Neural cell (in vitro differentiated cells): ENCODE results near the gene IMPACT. TPM values are rescaled to one million over a fixed set of nuclear protein-coding genes. Genes with fewer than 3 reads are reported as not detected.

Source experiments
- H2AFZ ChIP-seq: fragments of 200-600, 300-800 bp; sonication (generic), shearing (Covaris generic); 2 replicates; pipeline ENCODE4 v1.6.0; 2014; ENCODE audit warnings: low read depth, mild to moderate bottlenecking, antibody characterized with exemption, low read length, moderate library complexity
- H3F3A ChIP-seq: fragments of 200-600 bp; shearing (Covaris generic); 2 replicates; pipeline ENCODE4 v1.6.1; 2016; ENCODE audit warnings: mild to moderate bottlenecking, moderate library complexity, mixed read lengths, antibody characterized with exemption, low read length; ENCODE audit not compliant: insufficient read depth, poor library complexity, severe bottlenecking
- H3K27ac ChIP-seq: fragments of 200-600, 300-800 bp; sonication (generic), shearing (Covaris generic); 2 replicates; pipeline ENCODE4 v1.5.1; 2014; ENCODE audit warnings: mild to moderate bottlenecking, low read length, moderate library complexity
- H3K27me3 ChIP-seq: fragments of 300-800, 200-600 bp; sonication (generic), shearing (Covaris generic); 2 replicates; pipeline ENCODE4 v1.6.0; 2014; ENCODE audit warnings: mild to moderate bottlenecking, low read depth, low read length, moderate library complexity; ENCODE audit not compliant: insufficient read depth
- H3K36me3 ChIP-seq: fragments of 300-800, 200-600 bp; sonication (generic), shearing (Covaris generic); 2 replicates; pipeline ENCODE4 v1.5.1; 2014; ENCODE audit warnings: mild to moderate bottlenecking, antibody characterized with exemption, low read length, moderate library complexity; ENCODE audit not compliant: insufficient read depth
- H3K4me2 ChIP-seq: fragments of 300-800, 200-600 bp; sonication (generic), shearing (Covaris generic); 2 replicates; pipeline ENCODE4 v1.6.0; 2014; ENCODE audit warnings: mild to moderate bottlenecking, low read length
- H3K4me3 ChIP-seq: fragments of 300-800, 200-600 bp; sonication (generic), shearing (Covaris generic); 2 replicates; pipeline ENCODE4 v1.5.1; 2014; ENCODE audit warnings: mild to moderate bottlenecking, low read length, moderate library complexity
- H3K79me2 ChIP-seq: fragments of 200-600 bp; shearing (Covaris generic); replicated peaks from 2 replicates; pipeline ENCODE4 v1.6.0; 2014; ENCODE audit warnings: mild to moderate bottlenecking, low read length, moderate library complexity; ENCODE audit not compliant: insufficient read depth
- H3K9ac ChIP-seq: fragments of 300-800, 200-600 bp; sonication (generic), shearing (Covaris generic); 2 replicates; pipeline ENCODE4 v1.6.1; 2016; ENCODE audit warnings: mild to moderate bottlenecking, low read length, mixed read lengths
- H3K9me2 ChIP-seq: fragments of 200-600 bp; shearing (Covaris generic); 2 replicates; pipeline ENCODE4 v1.6.1; 2016; ENCODE audit warnings: mild to moderate bottlenecking, low read length, mixed read lengths; ENCODE audit not compliant: insufficient read depth
- H3K9me3 ChIP-seq: fragments of 200-600, 300-800 bp; sonication (generic), shearing (Covaris generic); 2 replicates; pipeline ENCODE4 v1.6.1; 2016; ENCODE audit warnings: mild to moderate bottlenecking, mixed run types, low read length, moderate library complexity, mixed read lengths
- H4K20me1 ChIP-seq: fragments of 200-600 bp; shearing (Covaris generic); 2 replicates; pipeline ENCODE4 v1.6.1; 2016; ENCODE audit warnings: mild to moderate bottlenecking, mixed run types; ENCODE audit not compliant: insufficient read depth
- EP300 ChIP-seq: fragments of 450-650 bp; conservative IDR thresholded peaks from 2 replicates; pipeline ENCODE4 v1.6.1; 2014; ENCODE audit warnings: antibody characterized with exemption, mild to moderate bottlenecking, moderate library complexity; ENCODE audit not compliant: poor library complexity, severe bottlenecking
- EZH2 ChIP-seq: fragments of 200-600, 300-800 bp; shearing (Covaris generic), sonication (generic); IDR thresholded peaks from 2 replicates; pipeline ENCODE4 v1.6.1; 2014; ENCODE audit warnings: antibody characterized with exemption, low read length, borderline replicate concordance, mild to moderate bottlenecking; ENCODE audit not compliant: insufficient read depth, poor library complexity, severe bottlenecking
- MXI1 ChIP-seq: fragments of 450-650 bp; conservative IDR thresholded peaks from 2 replicates; pipeline ENCODE4 v1.6.1; 2014; ENCODE audit warnings: antibody characterized with exemption, mild to moderate bottlenecking; ENCODE audit not compliant: poor library complexity, severe bottlenecking
- POLR2AphosphoS5 ChIP-seq: IDR thresholded peaks from 2 replicates; pipeline ENCODE4 v1.6.1; 2012
- RAD21 ChIP-seq: fragments of 450-650 bp; conservative IDR thresholded peaks from 2 replicates; pipeline ENCODE4 v1.6.1; 2014; ENCODE audit warnings: antibody characterized with exemption, mild to moderate bottlenecking, moderate library complexity
- SMC3 ChIP-seq: fragments of 450-650 bp; conservative IDR thresholded peaks from 2 replicates; pipeline ENCODE4 v1.6.1; 2014; ENCODE audit warnings: antibody characterized with exemption, mild to moderate bottlenecking, moderate library complexity; ENCODE audit not compliant: poor library complexity
- TAF1 ChIP-seq: IDR thresholded peaks from 2 replicates; pipeline ENCODE4 v1.6.1; 2012; ENCODE audit warnings: low read depth
- polyA plus RNA-seq: library from polyadenylated mRNA; depleted of rRNA; stranded (reverse); fragments of >200 nt; gene quantifications from 2 replicates; pipeline ENCODE4 v1.2.3, GENCODE V29; 2014
- small RNA-seq, 3 experiments: library from RNA; depleted of rRNA; stranded (forward); fragments of <200 nt; gene quantifications; one replicate each; pipeline ENCODE3, GENCODE V24; 2012
- TF ChIP-seq, protein P1 (sequence below): fragments of 450-650 bp; IDR thresholded peaks from 2 replicates; pipeline ENCODE4 v1.5.1; 2014; ENCODE audit warnings: antibody characterized with exemption, mild to moderate bottlenecking, moderate library complexity; ENCODE audit not compliant: poor library complexity, severe bottlenecking
- TF ChIP-seq, protein P2 (sequence below): IDR thresholded peaks from 2 replicates; pipeline ENCODE4 v1.6.1; 2012; ENCODE audit warnings: borderline replicate concordance

IMPACT gene
- polyA plus RNA-seq, 1 donor from 2014 or later, result 31.1 TPM

DNA sequence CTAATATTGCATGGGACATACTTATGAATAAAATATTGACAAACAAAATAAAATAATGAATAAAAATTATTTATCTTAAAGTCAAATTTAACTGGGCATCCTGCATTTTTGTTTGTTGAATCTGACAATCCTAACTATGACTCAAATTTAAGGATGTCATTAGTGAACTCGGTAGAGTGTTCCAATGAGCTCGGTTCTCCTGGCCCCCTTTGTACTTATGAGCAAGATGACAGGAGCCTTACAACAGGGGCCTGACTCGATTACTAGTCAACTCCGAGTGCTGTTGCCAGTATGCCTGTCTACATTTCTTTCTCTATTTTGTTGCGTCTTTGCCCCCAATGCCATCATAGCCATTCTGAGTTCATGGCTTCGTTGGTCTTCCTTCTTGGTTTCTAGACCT is 74.3 kb downstream of the IMPACT start:
- H3K27ac ChIP-seq, result no peak overlapping the region
- H3K27me3 ChIP-seq, result no peaks in the 10 kb centered on the region
- no peaks in the 10 kb centered on the region for H4K20me1 ChIP-seq
- H3K4me3 ChIP-seq, result no peak overlapping the region
- no peak overlapping the region for H2AFZ ChIP-seq
- H3K9me2 ChIP-seq, result no peaks in the 10 kb centered on the region
- H3F3A ChIP-seq, result no peaks in the 10 kb centered on the region
- H3K79me2 ChIP-seq, result no peaks in the 10 kb centered on the region
- H3K9me3 ChIP-seq, result no peaks in the 10 kb centered on the region
- no peak overlapping the region for H3K9ac ChIP-seq
- TF ChIP-seq SMC3 (no peak), MXI1 (no peak), RAD21 (no peak), EP300 (no peak), TAF1 (no peak), EZH2 (no peak), POLR2AphosphoS5 (no peak)
- TF ChIP-seq, protein P1, sequence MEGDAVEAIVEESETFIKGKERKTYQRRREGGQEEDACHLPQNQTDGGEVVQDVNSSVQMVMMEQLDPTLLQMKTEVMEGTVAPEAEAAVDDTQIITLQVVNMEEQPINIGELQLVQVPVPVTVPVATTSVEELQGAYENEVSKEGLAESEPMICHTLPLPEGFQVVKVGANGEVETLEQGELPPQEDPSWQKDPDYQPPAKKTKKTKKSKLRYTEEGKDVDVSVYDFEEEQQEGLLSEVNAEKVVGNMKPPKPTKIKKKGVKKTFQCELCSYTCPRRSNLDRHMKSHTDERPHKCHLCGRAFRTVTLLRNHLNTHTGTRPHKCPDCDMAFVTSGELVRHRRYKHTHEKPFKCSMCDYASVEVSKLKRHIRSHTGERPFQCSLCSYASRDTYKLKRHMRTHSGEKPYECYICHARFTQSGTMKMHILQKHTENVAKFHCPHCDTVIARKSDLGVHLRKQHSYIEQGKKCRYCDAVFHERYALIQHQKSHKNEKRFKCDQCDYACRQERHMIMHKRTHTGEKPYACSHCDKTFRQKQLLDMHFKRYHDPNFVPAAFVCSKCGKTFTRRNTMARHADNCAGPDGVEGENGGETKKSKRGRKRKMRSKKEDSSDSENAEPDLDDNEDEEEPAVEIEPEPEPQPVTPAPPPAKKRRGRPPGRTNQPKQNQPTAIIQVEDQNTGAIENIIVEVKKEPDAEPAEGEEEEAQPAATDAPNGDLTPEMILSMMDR, result no peak
- TF ChIP-seq, protein P2, sequence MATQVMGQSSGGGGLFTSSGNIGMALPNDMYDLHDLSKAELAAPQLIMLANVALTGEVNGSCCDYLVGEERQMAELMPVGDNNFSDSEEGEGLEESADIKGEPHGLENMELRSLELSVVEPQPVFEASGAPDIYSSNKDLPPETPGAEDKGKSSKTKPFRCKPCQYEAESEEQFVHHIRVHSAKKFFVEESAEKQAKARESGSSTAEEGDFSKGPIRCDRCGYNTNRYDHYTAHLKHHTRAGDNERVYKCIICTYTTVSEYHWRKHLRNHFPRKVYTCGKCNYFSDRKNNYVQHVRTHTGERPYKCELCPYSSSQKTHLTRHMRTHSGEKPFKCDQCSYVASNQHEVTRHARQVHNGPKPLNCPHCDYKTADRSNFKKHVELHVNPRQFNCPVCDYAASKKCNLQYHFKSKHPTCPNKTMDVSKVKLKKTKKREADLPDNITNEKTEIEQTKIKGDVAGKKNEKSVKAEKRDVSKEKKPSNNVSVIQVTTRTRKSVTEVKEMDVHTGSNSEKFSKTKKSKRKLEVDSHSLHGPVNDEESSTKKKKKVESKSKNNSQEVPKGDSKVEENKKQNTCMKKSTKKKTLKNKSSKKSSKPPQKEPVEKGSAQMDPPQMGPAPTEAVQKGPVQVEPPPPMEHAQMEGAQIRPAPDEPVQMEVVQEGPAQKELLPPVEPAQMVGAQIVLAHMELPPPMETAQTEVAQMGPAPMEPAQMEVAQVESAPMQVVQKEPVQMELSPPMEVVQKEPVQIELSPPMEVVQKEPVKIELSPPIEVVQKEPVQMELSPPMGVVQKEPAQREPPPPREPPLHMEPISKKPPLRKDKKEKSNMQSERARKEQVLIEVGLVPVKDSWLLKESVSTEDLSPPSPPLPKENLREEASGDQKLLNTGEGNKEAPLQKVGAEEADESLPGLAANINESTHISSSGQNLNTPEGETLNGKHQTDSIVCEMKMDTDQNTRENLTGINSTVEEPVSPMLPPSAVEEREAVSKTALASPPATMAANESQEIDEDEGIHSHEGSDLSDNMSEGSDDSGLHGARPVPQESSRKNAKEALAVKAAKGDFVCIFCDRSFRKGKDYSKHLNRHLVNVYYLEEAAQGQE, result no peak
- H3K4me2 ChIP-seq, result no peak overlapping the region
- H3K36me3 ChIP-seq, result no peaks in the 10 kb centered on the region

DNA sequence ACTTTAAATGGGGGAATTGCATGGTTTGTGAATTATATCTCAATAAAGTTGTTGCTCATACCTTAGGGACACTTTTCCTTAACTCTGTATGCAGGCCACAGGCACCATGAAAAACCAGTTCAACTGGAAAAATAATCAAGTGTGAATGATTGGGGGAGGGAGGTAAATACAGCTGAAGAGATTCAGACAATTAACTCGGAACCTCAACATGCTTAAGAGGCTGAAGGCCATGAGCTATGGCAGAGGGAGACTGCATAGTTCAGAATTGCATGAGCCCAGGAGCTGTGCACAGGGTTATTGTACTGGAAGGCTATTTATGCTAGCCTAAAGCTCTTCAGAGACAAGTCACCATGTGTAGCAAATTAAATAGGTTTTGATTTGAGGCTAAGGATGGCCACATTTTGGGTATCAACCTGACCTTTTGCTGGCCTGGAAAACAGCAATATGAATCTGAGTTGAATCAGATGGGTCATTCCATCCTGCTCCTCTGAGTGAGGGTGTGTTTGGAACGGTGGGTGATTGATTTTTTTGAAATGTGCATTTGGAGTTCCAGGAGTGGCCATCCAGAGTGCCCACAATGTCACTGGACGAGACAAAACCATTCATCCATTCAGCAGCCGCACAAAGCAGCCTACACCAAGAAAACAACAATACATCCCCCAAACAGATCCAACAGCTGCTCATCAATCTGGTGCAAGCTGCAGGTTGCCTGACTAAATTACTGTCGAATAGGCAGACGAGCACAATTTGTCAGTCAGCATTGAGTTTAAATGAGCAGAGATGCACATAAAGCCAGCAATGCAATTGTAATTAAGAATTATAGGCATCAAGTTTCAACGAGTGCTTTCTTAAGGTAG is 76.4 kb downstream of the IMPACT start:
- no peak overlapping the region for H3K27ac ChIP-seq
- H2AFZ ChIP-seq, result peak overlapping the region; percentile 24
- no peak overlapping the region for H3K4me2 ChIP-seq

More for the DNA sequence above, 76.4 kb downstream of the IMPACT start:
- H3K36me3 ChIP-seq, result no peaks in the 10 kb centered on the region
- no peak overlapping the region for H3K4me3 ChIP-seq
- no peaks in the 10 kb centered on the region for H3K27me3 ChIP-seq
- no peaks in the 10 kb centered on the region for H4K20me1 ChIP-seq
- TF ChIP-seq EP300 (peak; percentile 58), SMC3 (no peak)
- H3F3A ChIP-seq, result no peaks in the 10 kb centered on the region
- no peaks in the 10 kb centered on the region for H3K9me3 ChIP-seq
- H3K79me2 ChIP-seq, result no peaks in the 10 kb centered on the region
- no peak overlapping the region for H3K9ac ChIP-seq
- no peaks in the 10 kb centered on the region for H3K9me2 ChIP-seq

Small RNA genes within 50 kb of the gene (small RNA-seq; reads per million reads assigned to genes)
- 0 to 1.2 (median 0) reads per million in 3 experiments for gene RF00019

Other genes with a start within 250 kb of the IMPACT start
- 19.2 and 24.9 TPM in 2 replicates for gene OSBPL1A, start 28.8 kb upstream of the IMPACT start, polyA plus RNA-seq
- 0.12 TPM in 1 of 2 replicates, not detected in the other for gene HRH4, start 34.0 kb downstream of the IMPACT start, polyA plus RNA-seq